ENCODE measurements around the gene PIP5K1B. TPM values are rescaled to one million over a fixed set of nuclear protein-coding genes. Genes with fewer than 3 reads are reported as not detected.

Gene PIP5K1B
- total RNA-seq, 1 experiment from 2014 or later: not detected

GRCh38 chr9:68904454-68904853, 199.4 kb downstream of the PIP5K1B start:
- intact Hi-C loops (cut with micrococcal nuclease; ENCODE audit: unreplicated experiment): no loop called here
- H3K36me3 ChIP-seq (ENCODE audit: insufficient read depth, low read length, poor library complexity, severe bottlenecking): no peaks in the 10 kb centered on the region
- peak overlapping the region; percentile 27 for H3K27ac ChIP-seq (ENCODE audit: low read depth, low read length, poor library complexity, severe bottlenecking)

GRCh38 chr9:68905129-68905528, 200.1 kb downstream of the PIP5K1B start:
- Histone ChIP-seq H3K9me3 (ENCODE audit: low read depth, low read length, poor library complexity, severe bottlenecking) (no peaks in the 10 kb centered on the region), H3K27ac (ENCODE audit: low read depth, low read length, poor library complexity, severe bottlenecking) (peak overlapping the region; percentile 27), H3K4me1 (ENCODE audit: insufficient read depth, low read length, poor library complexity, severe bottlenecking) (peaks cover 11% of the 10 kb centered on the region), H3K36me3 (ENCODE audit: insufficient read depth, low read length, poor library complexity, severe bottlenecking) (no peaks in the 10 kb centered on the region), H3K27me3 (replicated peaks; ENCODE audit: insufficient read depth, low read depth, low read length, poor library complexity) (peaks cover 5% of the 10 kb centered on the region), H3K4me3 (ENCODE audit: low read depth, low read length, poor library complexity, severe bottlenecking) (no peak overlapping the region)
- DNase-seq (ENCODE audit: low spot score): no peak
- ChIA-PET CTCF (no interaction called here), POLR2A (ENCODE audit: low non-redundant PET) (no interaction called here)
- intact Hi-C loops (cut with micrococcal nuclease; ENCODE audit: unreplicated experiment): no loop called here
- no peak for TF ChIP-seq EZH2 (IDR thresholded peaks at IDR 0.05; ENCODE audit: borderline replicate concordance, low read depth, low read length, poor library complexity, severe bottlenecking)
- TF ChIP-seq CTCF (conservative IDR thresholded peaks at IDR 0.05; ENCODE audit: low read depth, low read length): no peak
- BruUV-seq (replicated peaks): no TSS peak

More at GRCh38 chr9:68904454-68904853, 199.4 kb downstream of the PIP5K1B start:
- Histone ChIP-seq H3K4me1 (ENCODE audit: insufficient read depth, low read length, poor library complexity, severe bottlenecking) (peaks cover 11% of the 10 kb centered on the region), H3K27me3 (replicated peaks; ENCODE audit: insufficient read depth, low read depth, low read length, poor library complexity) (peaks cover 5% of the 10 kb centered on the region), H3K4me3 (ENCODE audit: low read depth, low read length, poor library complexity, severe bottlenecking) (no peak overlapping the region), H3K9me3 (ENCODE audit: low read depth, low read length, poor library complexity, severe bottlenecking) (no peaks in the 10 kb centered on the region)
- no TSS peak for BruUV-seq (replicated peaks)
- ChIA-PET CTCF (no interaction called here), POLR2A (ENCODE audit: low non-redundant PET) (no interaction called here)
- no peak for TF ChIP-seq EZH2 (IDR thresholded peaks at IDR 0.05; ENCODE audit: borderline replicate concordance, low read depth, low read length, poor library complexity, severe bottlenecking)
- no peak for TF ChIP-seq CTCF (conservative IDR thresholded peaks at IDR 0.05; ENCODE audit: low read depth, low read length)
- DNase-seq (ENCODE audit: low spot score): peak; percentile 39

GRCh38 chr9:68907910-68908309, 202.9 kb downstream of the PIP5K1B start:
- peaks cover 11% of the 10 kb centered on the region for H3K4me1 ChIP-seq (ENCODE audit: insufficient read depth, low read length, poor library complexity, severe bottlenecking)
- H3K27ac ChIP-seq (ENCODE audit: low read depth, low read length, poor library complexity, severe bottlenecking): no peak overlapping the region
- intact Hi-C loops (cut with micrococcal nuclease; ENCODE audit: unreplicated experiment): no loop called here
- BruUV-seq (replicated peaks): no TSS peak
- POLR2A ChIA-PET (ENCODE audit: low non-redundant PET): no interaction called here
- no peak for DNase-seq (ENCODE audit: low spot score)
- H3K4me3 ChIP-seq (ENCODE audit: low read depth, low read length, poor library complexity, severe bottlenecking): no peak overlapping the region
- TF ChIP-seq EZH2 (IDR thresholded peaks at IDR 0.05; ENCODE audit: borderline replicate concordance, low read depth, low read length, poor library complexity, severe bottlenecking) (no peak), CTCF (conservative IDR thresholded peaks at IDR 0.05; ENCODE audit: low read depth, low read length) (no peak)
- H3K9me3 ChIP-seq (ENCODE audit: low read depth, low read length, poor library complexity, severe bottlenecking): no peaks in the 10 kb centered on the region
- H3K36me3 ChIP-seq (ENCODE audit: insufficient read depth, low read length, poor library complexity, severe bottlenecking): no peaks in the 10 kb centered on the region
- H3K27me3 ChIP-seq (replicated peaks; ENCODE audit: insufficient read depth, low read depth, low read length, poor library complexity): peaks cover 9% of the 10 kb centered on the region
- CTCF ChIA-PET: no interaction called here
